Testis (tissue), 5 donors: Measurements from ENCODE around the gene ANKS1B. TPM values are rescaled to one million over a fixed set of nuclear protein-coding genes. Genes with fewer than 3 reads are reported as not detected.

Experiments
- DNase-seq: peaks from one replicate; pipeline ENCODE4 v3.0.0-alpha.2; 2019
- H3K27ac ChIP-seq, 2 donors: fragments of 200-600 bp; sonication (generic); one replicate each; pipeline ENCODE4 v1.5.1; 2019
- H3K27me3 ChIP-seq: fragments of 200-600 bp; sonication (generic); one replicate; pipeline ENCODE4 v1.5.1; 2019
- H3K36me3 ChIP-seq: fragments of 200-600 bp; sonication (generic); one replicate; pipeline ENCODE4 v1.5.1; 2017; ENCODE audit warnings: low read depth; ENCODE audit errors: missing control alignments
- H3K4me1 ChIP-seq: fragments of 200-600 bp; sonication (generic); one replicate; pipeline ENCODE4 v1.5.1; 2019
- H3K4me3 ChIP-seq, 2 donors: fragments of 200-600 bp; sonication (generic); one replicate each; pipeline ENCODE4 v1.5.1; 2017 to 2019
- H3K9me3 ChIP-seq: fragments of 200-600 bp; sonication (generic); one replicate; pipeline ENCODE4 v1.5.1; 2017
- CTCF ChIP-seq, 3 experiments: fragments of 450-650 bp in 2 of 3; fragments of 200-600 bp in 1 of 3; sonication (generic) in 1 of 3; IDR thresholded peaks; one replicate each; pipeline ENCODE4 v1.5.1; 2016 to 2019; ENCODE audit warnings: antibody characterized with exemption in 3 of 3, mild to moderate bottlenecking in 2 of 3, moderate library complexity in 1 of 3
- POLR2A ChIP-seq: fragments of 450-650 bp; IDR thresholded peaks from one replicate; pipeline ENCODE4 v1.6.1; 2017; ENCODE audit warnings: antibody characterized with exemption, mild to moderate bottlenecking, moderate library complexity
- WGBS, 2 donors: methylation state at CpG; one replicate each; pipeline ENCODE4 v1.1.5; 2018; 5-methylcytosine and 5-hydroxymethylcytosine counted together
- intact Hi-C: fragments of 100-400 bp; cut with DNase I; formaldehyde crosslinking; loops from one replicate; pipeline ENCODE4 v1.15.1; 2023; ENCODE audit warnings: low total_unique reads
- long read RNA-seq, 2 donors: transcript quantifications; one replicate each; lab custom pipeline, GENCODE V29; 2026
- polyA plus RNA-seq: library from polyadenylated mRNA; stranded (reverse); fragments of 350-450 nt; fragmentation: Illumina TruSeq; extraction: RNeasy Lipid Tissue Mini Kit (QIAGEN cat#74804); gene quantifications from one replicate; pipeline ENCODE4 v1.2.3, GENCODE V29; 2014; ENCODE audit warnings: low read depth, low replicate concordance; ENCODE audit not compliant: insufficient read depth
- total RNA-seq, 2 donors: library from RNA; depleted of rRNA; stranded (reverse); fragments of >200 nt; gene quantifications; one replicate each; pipeline ENCODE4 v1.2.3, GENCODE V29; 2016

ANKS1B gene
- total RNA-seq (10 to 100 TPM; 26.8 to 30.9 TPM), polyA plus RNA-seq (58.2 TPM)
- long read RNA-seq, donor 1: 0 reads
- long read RNA-seq, donor 2: 0 reads

GRCh38 chr12:99984271-99985128 lies at the start of gene ANKS1B:
Gene ANKS1B, minus strand, starts transcription at chr12:99984936. Its CDS starts 699 bp downstream, at chr12:99984237.
- peak within 1 kb of the TSS; percentile 53 to 70 for H3K4me3 ChIP-seq
- H3K36me3 ChIP-seq: no peaks in the 10 kb centered on the region
- H3K9me3 ChIP-seq: no peaks in the 10 kb centered on the region
- intact Hi-C loops: no loop called here
- no peaks in the 10 kb centered on the region for H3K4me1 ChIP-seq
- DNase-seq: peak; percentile 65
- H3K27ac ChIP-seq: no peak within 1 kb of the TSS
- TF ChIP-seq CTCF (IDR thresholded peaks at IDR 0.05): no peak
- WGBS, 2 donors: 1% methylated on average over 30 to 71 of the region's 98 CpGs
- no peaks in the 10 kb centered on the region for H3K27me3 ChIP-seq

- Histone ChIP-seq H3K27me3 (no peaks in the 10 kb centered on the region), H3K4me1 (no peaks in the 10 kb centered on the region), H3K36me3 (no peaks in the 10 kb centered on the region), H3K9me3 (no peaks in the 10 kb centered on the region), H3K4me3 (no peak overlapping the region), H3K27ac (no peak overlapping the region)
- intact Hi-C loops: no loop called here
- TF ChIP-seq POLR2A (no peak), CTCF (IDR thresholded peaks at IDR 0.05) (no peak)
- 87 to 91% methylated on average over 2 of the region's 2 CpGs for WGBS, 2 donors
- DNase-seq: no peak
Measured at GRCh38 chr12:100031836-100032235, 47.1 kb upstream of the ANKS1B start.

- intact Hi-C loops: no loop called here
- WGBS, 2 donors: 84 to 90% methylated on average over 3 of the region's 3 CpGs
- Histone ChIP-seq H3K4me3 (no peak overlapping the region), H3K9me3 (no peaks in the 10 kb centered on the region), H3K27ac (no peak overlapping the region), H3K36me3 (no peaks in the 10 kb centered on the region), H3K4me1 (no peaks in the 10 kb centered on the region), H3K27me3 (no peaks in the 10 kb centered on the region)
- no peak for TF ChIP-seq POLR2A
- no peak for TF ChIP-seq CTCF (IDR thresholded peaks at IDR 0.05)
- no peak for DNase-seq
Measured at GRCh38 chr12:100027671-100028070, 42.9 kb upstream of the ANKS1B start.

GRCh38 chr12:100026241-100026640 lies 41.5 kb upstream of the ANKS1B start:
- intact Hi-C loops: no loop called here
- Histone ChIP-seq H3K27ac (no peak overlapping the region), H3K9me3 (no peaks in the 10 kb centered on the region), H3K36me3 (no peaks in the 10 kb centered on the region), H3K4me1 (no peaks in the 10 kb centered on the region), H3K27me3 (no peaks in the 10 kb centered on the region), H3K4me3 (no peak overlapping the region)
- 94 to 97% methylated on average over 1 of the region's 1 CpG for WGBS, 2 donors
- no peak for DNase-seq
- TF ChIP-seq POLR2A: no peak
- no peak for TF ChIP-seq CTCF (IDR thresholded peaks at IDR 0.05)
